Measurements from ENCODE around the gene BTBD9.

DNA sequence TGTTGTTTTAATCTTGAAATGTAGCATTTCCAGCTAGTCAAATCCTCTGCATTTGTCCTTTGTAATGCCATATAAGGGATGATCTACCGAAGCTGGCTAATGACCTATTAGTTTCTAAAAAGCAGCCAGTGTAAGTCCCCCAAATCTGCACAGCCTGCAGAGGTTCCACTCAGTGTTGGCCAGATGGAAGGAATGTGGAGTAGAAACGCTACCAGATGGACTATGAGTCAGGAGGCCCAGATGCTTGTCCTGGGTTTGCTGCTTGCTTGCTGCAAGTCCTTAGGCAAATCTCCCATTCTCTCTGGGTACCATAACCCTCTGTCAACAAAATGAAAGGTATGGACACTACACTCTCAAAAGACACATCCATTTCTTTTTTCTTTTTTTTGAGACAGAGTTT lies 149.8 kb downstream of the BTBD9 start:
- TF ChIP-seq, protein P1, sequence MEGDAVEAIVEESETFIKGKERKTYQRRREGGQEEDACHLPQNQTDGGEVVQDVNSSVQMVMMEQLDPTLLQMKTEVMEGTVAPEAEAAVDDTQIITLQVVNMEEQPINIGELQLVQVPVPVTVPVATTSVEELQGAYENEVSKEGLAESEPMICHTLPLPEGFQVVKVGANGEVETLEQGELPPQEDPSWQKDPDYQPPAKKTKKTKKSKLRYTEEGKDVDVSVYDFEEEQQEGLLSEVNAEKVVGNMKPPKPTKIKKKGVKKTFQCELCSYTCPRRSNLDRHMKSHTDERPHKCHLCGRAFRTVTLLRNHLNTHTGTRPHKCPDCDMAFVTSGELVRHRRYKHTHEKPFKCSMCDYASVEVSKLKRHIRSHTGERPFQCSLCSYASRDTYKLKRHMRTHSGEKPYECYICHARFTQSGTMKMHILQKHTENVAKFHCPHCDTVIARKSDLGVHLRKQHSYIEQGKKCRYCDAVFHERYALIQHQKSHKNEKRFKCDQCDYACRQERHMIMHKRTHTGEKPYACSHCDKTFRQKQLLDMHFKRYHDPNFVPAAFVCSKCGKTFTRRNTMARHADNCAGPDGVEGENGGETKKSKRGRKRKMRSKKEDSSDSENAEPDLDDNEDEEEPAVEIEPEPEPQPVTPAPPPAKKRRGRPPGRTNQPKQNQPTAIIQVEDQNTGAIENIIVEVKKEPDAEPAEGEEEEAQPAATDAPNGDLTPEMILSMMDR (IDR thresholded peaks at IDR 0.05), result no peak
- TF ChIP-seq POLR2A (IDR thresholded peaks at IDR 0.05), result no peak
